Body of pancreas (tissue), 4 donors: ENCODE data around the gene EDEM1.

Experiments
- CTCF ChIP-seq, 7 experiments: fragments of 450-650 bp in 4 of 7; fragments of 200-600 bp in 3 of 7; sonication (generic) in 3 of 7; IDR thresholded peaks; one replicate each; pipeline ENCODE4 v1.5.1; 2016 to 2019; ENCODE audit warnings: antibody characterized with exemption in 7 of 7
- POLR2A ChIP-seq, 3 donors: fragments of 450-650 bp; IDR thresholded peaks; one replicate each; pipeline ENCODE4 v1.6.1; 2016; ENCODE audit warnings: antibody characterized with exemption in 3 of 3, mild to moderate bottlenecking in 2 of 3

- TF ChIP-seq POLR2A (IDR thresholded peaks at IDR 0.05) (no peak), CTCF (IDR thresholded peaks at IDR 0.05) (no peak)
Measured at GRCh38 chr3:5186858-5187155, 700 bp upstream of the EDEM1 start.
